ENCODE results near the gene CRACR2A.

CRACR2A gene

GRCh38 chr12:3565985-3566384, 186.9 kb downstream of the CRACR2A start:
- DNase-seq (ENCODE audit: low read depth): no peak
